H1 (cell line): ENCODE results near the gene SLC1A5. TPM values are rescaled to one million over a fixed set of nuclear protein-coding genes. Genes with fewer than 3 reads are reported as not detected.

ENCODE experiments used
- CTCF ChIA-PET: fragments of 300-600 bp; sonication (Branson Sonifier 250); formaldehyde crosslinking; loops from one replicate; lab custom pipeline; 2021; ENCODE audit not compliant: partially characterized antibody; lab: Charles Lee
- POLR2A ChIA-PET: fragments of 300-600 bp; sonication (Branson Sonifier 250); formaldehyde crosslinking; loops from one replicate; lab custom pipeline; 2021; ENCODE audit warnings: inconsistent platforms; ENCODE audit not compliant: partially characterized antibody; lab: Charles Lee
- DNase-seq, 2 experiments: peaks; one replicate each; pipeline versions ENCODE4 v3.0.0 to v3.0.0-alpha.2; 2010 to 2022; ENCODE audit warnings: low spot score in 2 of 2, low read depth in 1 of 2, mixed read lengths in 1 of 2
- FAIRE-seq: peaks from 2 replicates; lab custom pipeline; 2011; peaks lifted over from hg19 to GRCh38; lab: Jason Lieb, UNC
- H2AFZ ChIP-seq: 2 replicates; pipeline ENCODE4 v1.8.1; 2012; ENCODE audit warnings: low read length, inconsistent platforms
- H2AK5ac ChIP-seq: 2 replicates; pipeline ENCODE4 v1.6.1; 2013; ENCODE audit warnings: low read depth, low read length
- H2BK120ac ChIP-seq: replicated peaks from 2 replicates; pipeline ENCODE3; 2013; ENCODE audit warnings: low read depth, low read length, inconsistent platforms
- H2BK12ac ChIP-seq: 2 replicates; pipeline ENCODE4 v1.6.1; 2013; ENCODE audit warnings: low read depth, low read length
- H2BK15ac ChIP-seq: 2 replicates; pipeline ENCODE4 v1.6.1; 2013; ENCODE audit warnings: low read length
- H2BK20ac ChIP-seq: 2 replicates; pipeline ENCODE4 v1.6.1; 2013; ENCODE audit warnings: low read length
- H2BK5ac ChIP-seq: 2 replicates; pipeline ENCODE4 v1.6.1; 2013; ENCODE audit warnings: low read depth, low read length
- H3K14ac ChIP-seq: 2 replicates; pipeline ENCODE4 v1.6.1; 2013; ENCODE audit warnings: inconsistent platforms; ENCODE audit not compliant: insufficient read length
- H3K18ac ChIP-seq: 2 replicates; pipeline ENCODE4 v1.6.1; 2013; ENCODE audit warnings: low read length; ENCODE audit errors: extremely low read depth
- H3K23ac ChIP-seq: 2 replicates; pipeline ENCODE4 v1.6.1; 2013; ENCODE audit warnings: inconsistent platforms; ENCODE audit not compliant: insufficient read length
- H3K23me2 ChIP-seq: 2 replicates; pipeline ENCODE4 v1.6.1; 2013; ENCODE audit warnings: low read depth, low read length
- H3K27ac ChIP-seq: 2 replicates; pipeline ENCODE4 v1.6.1; 2011; ENCODE audit warnings: low read depth, low read length, inconsistent platforms
- H3K27me3 ChIP-seq, 4 experiments: replicated peaks in 1 of 4; 1 replicate in 1 of 4; 2 replicates in 3 of 4; pipeline versions ENCODE4 v1.6.1 to v1.8.1; 2011 to 2013; ENCODE audit warnings: low read length in 3 of 4, mild to moderate bottlenecking in 3 of 4, inconsistent platforms in 2 of 4, mixed read lengths in 2 of 4, moderate library complexity in 1 of 4; ENCODE audit not compliant: control insufficient read depth in 3 of 4, insufficient read depth in 3 of 4; ENCODE audit errors: extremely low read depth in 1 of 4
- H3K36me3 ChIP-seq, 4 experiments: 2 replicates each; pipeline versions ENCODE4 v1.6.1 to v1.8.1; 2011 to 2013; ENCODE audit warnings: mild to moderate bottlenecking in 4 of 4, low read length in 3 of 4, moderate library complexity in 2 of 4, control low read depth in 1 of 4, inconsistent platforms in 1 of 4; ENCODE audit not compliant: insufficient read depth in 4 of 4, control insufficient read depth in 2 of 4
- H3K4ac ChIP-seq: replicated peaks from 2 replicates; pipeline ENCODE3; 2013; ENCODE audit warnings: low read length, low read depth, mixed read lengths, inconsistent platforms; ENCODE audit not compliant: insufficient read length
- H3K4me1 ChIP-seq, 4 experiments: replicated peaks in 1 of 4; 1 replicate in 1 of 4; 2 replicates in 3 of 4; pipeline versions ENCODE4 v1.6.1 to v1.8.1; 2011 to 2013; ENCODE audit warnings: low read length in 3 of 4, inconsistent platforms in 2 of 4, mixed read lengths in 1 of 4; ENCODE audit not compliant: insufficient read depth in 4 of 4, control insufficient read depth in 3 of 4
- H3K4me2 ChIP-seq, 2 experiments: 2 replicates each; pipeline versions ENCODE4 v1.6.1 to v1.8.1; 2011 to 2013; ENCODE audit warnings: low read depth in 2 of 2, low read length in 2 of 2, control low read depth in 1 of 2, inconsistent platforms in 1 of 2, mild to moderate bottlenecking in 1 of 2; ENCODE audit not compliant: insufficient read depth in 1 of 2
- H3K4me3 ChIP-seq, 4 experiments: fragments of 200-600, 300-600 bp in 1 of 4; sonication (generic), shearing (Covaris generic), sonication (Bioruptor Twin) in 1 of 4; 2 replicates each; pipeline versions ENCODE4 v1.5.1 to v1.8.1; 2011 to 2016; ENCODE audit warnings: low read length in 4 of 4, low read depth in 3 of 4, control low read depth in 2 of 4, inconsistent platforms in 2 of 4, mild to moderate bottlenecking in 2 of 4, mixed read lengths in 1 of 4, moderate library complexity in 1 of 4; ENCODE audit not compliant: insufficient read depth in 2 of 4; ENCODE audit errors: extremely low read depth in 1 of 4
- H3K56ac ChIP-seq: replicated peaks from 2 replicates; pipeline ENCODE3; 2013; ENCODE audit warnings: low read depth, mild to moderate bottlenecking, mixed read lengths, low read length, inconsistent platforms; ENCODE audit not compliant: insufficient read length
- H3K79me1 ChIP-seq: 2 replicates; pipeline ENCODE4 v1.6.1; 2013; ENCODE audit warnings: low read depth, low read length, control low read depth
- H3K79me2 ChIP-seq, 2 experiments: 2 replicates each; pipeline versions ENCODE4 v1.6.1 to v1.8.1; 2012 to 2013; ENCODE audit warnings: low read length in 2 of 2, mild to moderate bottlenecking in 2 of 2, inconsistent platforms in 1 of 2; ENCODE audit not compliant: insufficient read depth in 2 of 2, control insufficient read depth in 1 of 2
- H3K9ac ChIP-seq, 4 experiments: replicated peaks in 1 of 4; 1 replicate in 1 of 4; 2 replicates in 3 of 4; pipeline versions ENCODE4 v1.6.1 to v1.8.1; 2011 to 2013; ENCODE audit warnings: low read depth in 3 of 4, low read length in 3 of 4, control low read depth in 2 of 4, mild to moderate bottlenecking in 2 of 4, moderate library complexity in 2 of 4, inconsistent platforms in 1 of 4; ENCODE audit errors: extremely low read depth in 1 of 4
- H3K9me3 ChIP-seq, 2 experiments: 2 replicates each; pipeline versions ENCODE4 v1.6.1 to v1.8.1; 2012 to 2013; ENCODE audit warnings: mild to moderate bottlenecking in 2 of 2, moderate library complexity in 2 of 2, control low read depth in 1 of 2, inconsistent platforms in 1 of 2, low read depth in 1 of 2, low read length in 1 of 2, mixed read lengths in 1 of 2; ENCODE audit not compliant: insufficient read depth in 2 of 2
- H4K20me1 ChIP-seq, 2 experiments: replicated peaks in 1 of 2; 2 replicates each; pipeline versions ENCODE3 to v1.8.1; 2011 to 2013; ENCODE audit warnings: inconsistent platforms in 2 of 2, low read length in 2 of 2, mild to moderate bottlenecking in 1 of 2; ENCODE audit not compliant: insufficient read depth in 2 of 2, control insufficient read depth in 1 of 2
- H4K5ac ChIP-seq: 2 replicates; pipeline ENCODE4 v1.6.1; 2013; ENCODE audit warnings: low read length, low read depth, mixed read lengths, inconsistent platforms; ENCODE audit not compliant: insufficient read length
- H4K8ac ChIP-seq: 2 replicates; pipeline ENCODE4 v1.8.0; 2013; ENCODE audit warnings: mild to moderate bottlenecking, moderate library complexity, low read length, inconsistent platforms; ENCODE audit not compliant: insufficient read depth; ENCODE audit errors: extremely low read depth
- H4K91ac ChIP-seq: replicated peaks from 2 replicates; pipeline ENCODE3; 2013; ENCODE audit warnings: low read length, mixed read lengths, inconsistent platforms; ENCODE audit not compliant: insufficient read length
- CHD2 ChIP-seq: IDR thresholded peaks from 2 replicates; pipeline ENCODE4 v1.6.1; 2012; ENCODE audit warnings: low read length, improper control_type of control experiment
- CTCF ChIP-seq, 3 experiments: IDR thresholded peaks; 1 replicate in 2 of 3; 2 replicates in 1 of 3; pipeline versions ENCODE4 v1.5.1 to v1.6.1; 2011; ENCODE audit warnings: low read length in 3 of 3, mild to moderate bottlenecking in 3 of 3, inconsistent platforms in 2 of 3, low read depth in 1 of 3, moderate library complexity in 1 of 3; ENCODE audit not compliant: insufficient read depth in 1 of 3; ENCODE audit errors: control extremely low read depth in 1 of 3
- JUN ChIP-seq: IDR thresholded peaks from 2 replicates; pipeline ENCODE4 v1.6.1; 2011; ENCODE audit warnings: low read depth, mild to moderate bottlenecking, improper control_type of control experiment, low read length
- KDM5A ChIP-seq: fragments of 200-600 bp; IDR thresholded peaks from 2 replicates; pipeline ENCODE4 v1.7.1; 2012; ENCODE audit warnings: mild to moderate bottlenecking, low read length, inconsistent platforms, mixed read lengths
- RXRA ChIP-seq: IDR thresholded peaks from 2 replicates; pipeline ENCODE4 v1.6.1; 2011; ENCODE audit warnings: low read depth, mild to moderate bottlenecking, low read length, moderate library complexity; ENCODE audit not compliant: insufficient read depth
- ZNF274 ChIP-seq: IDR thresholded peaks from 2 replicates; pipeline ENCODE4 v1.7.0; 2012; ENCODE audit warnings: low read length, borderline replicate concordance; ENCODE audit errors: extremely low read depth
- WGBS, 2 experiments: shearing (Covaris generic) in 1 of 2; methylation state at CpG; one replicate each; pipeline versions ENCODE4 v1.1.6 to v1.1.7; 2013 to 2015; ENCODE audit warnings: low lambda C conversion rate in 2 of 2, mixed read lengths in 2 of 2, inconsistent platforms in 1 of 2, low coverage in 1 of 2, missing lambda C conversion rate in 1 of 2; ENCODE audit not compliant: insufficient replicate concordance in 2 of 2, insufficient coverage in 1 of 2, insufficient read length in 1 of 2; ENCODE audit errors: extremely low coverage in 1 of 2, missing lambda C conversion rate in 1 of 2; 5-methylcytosine and 5-hydroxymethylcytosine counted together
- polyA plus RNA-seq, 7 experiments: library from polyadenylated mRNA; depleted of rRNA in 3 of 7; stranded (reverse) in 5 of 7; unstranded in 2 of 7; fragments of >200 nt in 5 of 7; fragments of 200-250 nt in 2 of 7; gene quantifications; 1 replicate in 5 of 7; 2 replicates in 1 of 7; 4 replicates in 1 of 7; pipeline versions ENCODE4 v1.2.1 to v1.2.3, GENCODE V29; 2011 to 2013; ENCODE audit warnings: missing spikeins in 2 of 7, mixed read lengths in 2 of 7
- total RNA-seq: library from RNA; stranded (reverse); fragmentation: NEBNext Ultra II Directional; extraction: Animal tissue kit (Norgen Biotek cat#: 25700); gene quantifications from 2 replicates; pipeline ENCODE4 v1.2.1, GENCODE V29; 2021
- TF ChIP-seq, protein P1 (sequence below): IDR thresholded peaks from 2 replicates; pipeline ENCODE4 v1.6.1; 2011; ENCODE audit warnings: low read depth, mild to moderate bottlenecking, low read length; ENCODE audit not compliant: insufficient read depth

Gene SLC1A5
- total and polyA plus RNA-seq, 2 of the 8 experiments (the other 6 are each of a cell fraction or from before 2014, with no cell fraction given), result 291 to 351 TPM

GRCh38 chr19:46797881-46798280, 9.5 kb upstream of the SLC1A5 start:
- no peak overlapping the region for H2AK5ac ChIP-seq
- ChIA-PET POLR2A (interaction anchor here (1.0 to 5.2 kb wide), 5 partner anchors 10 to 24 kb away, joined by 3 to 34 read pairs (median 3); partner anchors contain the start of gene SLC1A5), CTCF (interaction anchor here (0.6 to 2.4 kb wide), 6 partner anchors 14 to 630 kb away, joined by 3 to 13 read pairs (median 4); no protein-coding TSS in a partner anchor)
- no peak overlapping the region for H2BK20ac ChIP-seq
- H3K27me3 ChIP-seq, result no peaks in the 10 kb centered on the region; a peak in 1 of 7 replicates
- H3K4me3 ChIP-seq, result no peak overlapping the region
- H3K4ac ChIP-seq, result no peak overlapping the region
- no peaks in the 10 kb centered on the region for H3K9me3 ChIP-seq
- H3K4me1 ChIP-seq, result no peaks in the 10 kb centered on the region
- H2BK120ac ChIP-seq, result no peak overlapping the region
- H4K20me1 ChIP-seq, result no peaks in the 10 kb centered on the region
- no peak overlapping the region for H3K14ac ChIP-seq
- H3K18ac ChIP-seq, result no peak overlapping the region
- no peak overlapping the region for H4K8ac ChIP-seq
- H3K9ac ChIP-seq, result no peak overlapping the region
- DNase-seq (no peak), FAIRE-seq (no peak)
- H2AFZ ChIP-seq, result no peak overlapping the region
- H3K79me1 ChIP-seq, result no peaks in the 10 kb centered on the region
- H3K36me3 ChIP-seq, result no peaks in the 10 kb centered on the region
- no peak overlapping the region for H2BK12ac ChIP-seq
- no peak overlapping the region for H3K56ac ChIP-seq
- 88% methylated on average over 1 of the region's 1 CpG; no CpG with 5 or more reads in 1 of the 2 experiments for WGBS, 2 experiments
- H2BK5ac ChIP-seq, result no peak overlapping the region
- no peak overlapping the region for H2BK15ac ChIP-seq
- H3K4me2 ChIP-seq, result no peak overlapping the region
- no peak for TF ChIP-seq JUN
- TF ChIP-seq RXRA, result no peak
- TF ChIP-seq, protein P1, sequence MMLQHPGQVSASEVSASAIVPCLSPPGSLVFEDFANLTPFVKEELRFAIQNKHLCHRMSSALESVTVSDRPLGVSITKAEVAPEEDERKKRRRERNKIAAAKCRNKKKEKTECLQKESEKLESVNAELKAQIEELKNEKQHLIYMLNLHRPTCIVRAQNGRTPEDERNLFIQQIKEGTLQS, result no peak
- TF ChIP-seq CTCF (IDR thresholded peaks at IDR 0.05; ENCODE audit: control extremely low read depth in 1 of 3, insufficient read depth in 1 of 3, low read depth in 1 of 3, low read length in 3 of 3), result no peak
- TF ChIP-seq KDM5A, result no peak
- TF ChIP-seq CHD2, result no peak
- TF ChIP-seq ZNF274, result no peak
- H3K79me2 ChIP-seq, result no peaks in the 10 kb centered on the region
- H3K23ac ChIP-seq, result no peak overlapping the region
- no peak overlapping the region for H4K91ac ChIP-seq
- no peak overlapping the region for H3K27ac ChIP-seq
- no peak overlapping the region for H4K5ac ChIP-seq
- no peaks in the 10 kb centered on the region for H3K23me2 ChIP-seq
